ENCODE measurements around the gene MATCAP1.

The MATCAP1 gene

DNA sequence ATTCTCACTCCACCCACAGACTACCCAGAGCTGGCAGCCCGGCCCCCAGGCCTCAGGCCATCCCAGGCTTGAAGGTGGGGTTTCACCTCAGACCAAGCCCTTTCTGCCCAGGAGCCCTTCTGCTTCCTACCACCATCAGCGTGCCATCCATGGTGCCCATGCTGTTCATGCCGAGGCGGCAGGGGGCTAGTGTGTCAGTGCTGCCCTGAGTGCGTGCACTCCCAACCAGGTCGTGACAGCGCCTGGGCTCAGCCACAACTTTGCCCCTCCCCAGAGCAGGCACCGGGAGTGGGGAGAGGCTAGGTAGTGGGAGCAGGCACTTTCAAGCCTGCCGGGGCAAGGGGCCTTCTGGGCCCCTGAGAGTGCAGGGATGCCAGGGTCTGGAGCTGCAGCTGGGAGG, 41.4 kb downstream of the MATCAP1 start:
- H3K9me3 ChIP-seq (replicated peaks in 1 of 2; ENCODE audit: control insufficient read depth in 2 of 2, insufficient read depth in 1 of 2, low read depth in 1 of 2, low read length in 2 of 2): no peaks in the 10 kb centered on the region
- no peak overlapping the region for H4K91ac ChIP-seq (ENCODE audit: low read depth, low read length, poor library complexity)
- no peak overlapping the region for H3K27ac ChIP-seq (replicated peaks; ENCODE audit: low read length)
- H2BK120ac ChIP-seq (ENCODE audit: low read depth, low read length): no peak overlapping the region
- no peak overlapping the region for H2AFZ ChIP-seq (ENCODE audit: low read length)
- H3K4me1 ChIP-seq (ENCODE audit: control insufficient read depth in 2 of 2, insufficient read depth in 1 of 2, low read depth in 1 of 2, low read length in 2 of 2): no peaks in the 10 kb centered on the region
- H3K14ac ChIP-seq (ENCODE audit: low read length): no peak overlapping the region
- peaks cover 55 to 98% of the 10 kb centered on the region in 2 donors for H3K36me3 ChIP-seq (replicated peaks in 1 of 2; ENCODE audit: control insufficient read depth in 2 of 2, insufficient read depth in 2 of 2, low read length in 2 of 2)
- H3K4me2 ChIP-seq (ENCODE audit: insufficient read depth, low read length, poor library complexity, severe bottlenecking): no peak overlapping the region
- no peak overlapping the region for H3K4ac ChIP-seq (ENCODE audit: low read length)
- H3K79me1 ChIP-seq (ENCODE audit: low read depth, low read length): no peaks in the 10 kb centered on the region
- no peak overlapping the region for H2BK5ac ChIP-seq (ENCODE audit: low read length)
- H3K27me3 ChIP-seq (ENCODE audit: control insufficient read depth in 3 of 3, insufficient read depth in 3 of 3, low read depth in 1 of 3, low read length in 3 of 3): no peaks in the 10 kb centered on the region
- peak overlapping the region; percentile 6 for H3K9ac ChIP-seq (ENCODE audit: low read depth, low read length, poor library complexity)
- peak overlapping the region; percentile 56 for H3K23ac ChIP-seq (ENCODE audit: low read depth, low read length, poor library complexity)
- H2AK5ac ChIP-seq (ENCODE audit: low read depth, low read length): no peak overlapping the region
- H3K18ac ChIP-seq (ENCODE audit: low read length): no peak overlapping the region
- no CpG with 5 or more reads among the region's 9 CpGs for WGBS, 2 donors (ENCODE audit: extremely low coverage in 2 of 2, insufficient read length in 2 of 2, insufficient replicate concordance in 1 of 2)
- peak overlapping the region; percentile 25 for H2BK12ac ChIP-seq (ENCODE audit: low read length)
- no peak for DNase-seq (ENCODE audit: low spot score)
- H3K4me3 ChIP-seq (ENCODE audit: low read length in 2 of 2): no peak overlapping the region
- no peak overlapping the region for H2BK15ac ChIP-seq (ENCODE audit: low read length)
- H4K8ac ChIP-seq (ENCODE audit: low read depth, low read length): no peak overlapping the region

DNA sequence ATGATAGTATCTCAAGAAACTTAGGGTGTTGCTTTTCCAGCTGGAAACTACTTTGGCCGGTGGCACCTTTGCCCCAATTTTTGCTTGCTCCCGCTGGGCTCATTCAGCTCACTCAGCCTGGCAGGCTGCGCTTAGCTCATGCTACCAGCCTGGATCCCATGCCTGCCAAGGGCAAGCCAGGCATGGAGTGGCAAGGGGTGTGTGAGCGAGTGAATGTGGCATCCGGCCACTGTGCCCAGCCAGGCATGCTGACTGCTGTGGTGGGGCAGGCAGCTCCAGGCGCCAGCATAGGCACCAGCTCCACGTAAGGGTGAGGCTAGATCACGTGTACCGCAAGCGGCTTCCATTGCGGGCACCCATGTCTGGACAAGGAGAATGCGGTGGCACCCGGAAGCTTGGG, 42.4 kb downstream of the MATCAP1 start:
- Histone ChIP-seq H2BK15ac (ENCODE audit: low read length) (no peak overlapping the region), H3K4me3 (ENCODE audit: low read length in 2 of 2) (no peak overlapping the region), H3K4me1 (ENCODE audit: control insufficient read depth in 2 of 2, insufficient read depth in 1 of 2, low read depth in 1 of 2, low read length in 2 of 2) (no peaks in the 10 kb centered on the region), H3K23ac (ENCODE audit: low read depth, low read length, poor library complexity) (no peak overlapping the region), H2BK12ac (ENCODE audit: low read length) (no peak overlapping the region), H3K36me3 (replicated peaks in 1 of 2; ENCODE audit: control insufficient read depth in 2 of 2, insufficient read depth in 2 of 2, low read length in 2 of 2) (peaks cover 47 to 92% of the 10 kb centered on the region in 2 donors), H3K18ac (ENCODE audit: low read length) (no peak overlapping the region), H2BK5ac (ENCODE audit: low read length) (no peak overlapping the region), H3K9me3 (replicated peaks in 1 of 2; ENCODE audit: control insufficient read depth in 2 of 2, insufficient read depth in 1 of 2, low read depth in 1 of 2, low read length in 2 of 2) (no peaks in the 10 kb centered on the region), H4K91ac (ENCODE audit: low read depth, low read length, poor library complexity) (no peak overlapping the region), H4K8ac (ENCODE audit: low read depth, low read length) (no peak overlapping the region), H2BK120ac (ENCODE audit: low read depth, low read length) (no peak overlapping the region), H3K14ac (ENCODE audit: low read length) (no peak overlapping the region), H3K4me2 (ENCODE audit: insufficient read depth, low read length, poor library complexity, severe bottlenecking) (no peak overlapping the region), H3K27me3 (ENCODE audit: control insufficient read depth in 3 of 3, insufficient read depth in 3 of 3, low read depth in 1 of 3, low read length in 3 of 3) (no peaks in the 10 kb centered on the region), H3K79me1 (ENCODE audit: low read depth, low read length) (no peaks in the 10 kb centered on the region), H2AFZ (ENCODE audit: low read length) (no peak overlapping the region), H3K9ac (ENCODE audit: low read depth, low read length, poor library complexity) (no peak overlapping the region), H2AK5ac (ENCODE audit: low read depth, low read length) (no peak overlapping the region), H3K4ac (ENCODE audit: low read length) (no peak overlapping the region), H3K27ac (replicated peaks; ENCODE audit: low read length) (no peak overlapping the region)
- no peak for DNase-seq (ENCODE audit: low spot score)
- no CpG with 5 or more reads among the region's 13 CpGs for WGBS, 2 donors (ENCODE audit: extremely low coverage in 2 of 2, insufficient read length in 2 of 2, insufficient replicate concordance in 1 of 2)

DNA sequence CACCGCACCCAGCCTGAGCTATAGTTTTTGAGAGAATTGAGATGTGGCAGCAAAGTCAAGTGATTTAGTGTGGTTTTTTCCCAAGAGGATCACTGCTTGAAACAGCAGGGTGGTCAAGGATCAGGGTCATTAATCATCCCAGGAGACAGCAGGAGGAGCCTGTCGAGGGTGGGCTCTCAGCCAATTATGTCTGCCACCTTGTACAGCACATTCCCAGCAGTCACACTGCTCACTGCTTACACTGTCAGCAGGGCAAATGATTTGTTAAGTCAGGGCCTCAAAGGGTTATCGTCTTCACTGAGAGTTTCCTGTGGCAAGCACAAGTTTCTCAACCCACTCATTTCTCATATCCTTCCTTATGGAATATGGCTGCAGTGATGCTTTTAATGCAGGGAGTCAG, 46.2 kb downstream of the MATCAP1 start:
- Histone ChIP-seq H3K9ac (ENCODE audit: low read depth, low read length, poor library complexity) (no peak overlapping the region), H3K36me3 (replicated peaks in 1 of 2; ENCODE audit: control insufficient read depth in 2 of 2, insufficient read depth in 2 of 2, low read length in 2 of 2) (peaks cover 35 to 88% of the 10 kb centered on the region in 2 donors), H2BK15ac (ENCODE audit: low read length) (no peak overlapping the region), H3K4me1 (ENCODE audit: control insufficient read depth in 2 of 2, insufficient read depth in 1 of 2, low read depth in 1 of 2, low read length in 2 of 2) (no peaks in the 10 kb centered on the region), H3K4me2 (ENCODE audit: insufficient read depth, low read length, poor library complexity, severe bottlenecking) (no peak overlapping the region), H3K4me3 (ENCODE audit: low read length in 2 of 2) (no peak overlapping the region), H3K4ac (ENCODE audit: low read length) (no peak overlapping the region), H3K18ac (ENCODE audit: low read length) (no peak overlapping the region), H3K14ac (ENCODE audit: low read length) (no peak overlapping the region), H2AK5ac (ENCODE audit: low read depth, low read length) (no peak overlapping the region), H4K8ac (ENCODE audit: low read depth, low read length) (no peak overlapping the region), H3K27me3 (ENCODE audit: control insufficient read depth in 3 of 3, insufficient read depth in 3 of 3, low read depth in 1 of 3, low read length in 3 of 3) (no peaks in the 10 kb centered on the region), H3K23ac (ENCODE audit: low read depth, low read length, poor library complexity) (no peak overlapping the region), H4K91ac (ENCODE audit: low read depth, low read length, poor library complexity) (no peak overlapping the region), H2BK120ac (ENCODE audit: low read depth, low read length) (no peak overlapping the region), H2BK12ac (ENCODE audit: low read length) (no peak overlapping the region), H3K79me1 (ENCODE audit: low read depth, low read length) (no peaks in the 10 kb centered on the region), H2BK5ac (ENCODE audit: low read length) (no peak overlapping the region), H3K9me3 (replicated peaks in 1 of 2; ENCODE audit: control insufficient read depth in 2 of 2, insufficient read depth in 1 of 2, low read depth in 1 of 2, low read length in 2 of 2) (no peaks in the 10 kb centered on the region), H2AFZ (ENCODE audit: low read length) (no peak overlapping the region), H3K27ac (replicated peaks; ENCODE audit: low read length) (no peak overlapping the region)
- no CpG with 5 or more reads among the region's 3 CpGs for WGBS, 2 donors (ENCODE audit: extremely low coverage in 2 of 2, insufficient read length in 2 of 2, insufficient replicate concordance in 1 of 2)
- no peak for DNase-seq (ENCODE audit: low spot score)

DNA sequence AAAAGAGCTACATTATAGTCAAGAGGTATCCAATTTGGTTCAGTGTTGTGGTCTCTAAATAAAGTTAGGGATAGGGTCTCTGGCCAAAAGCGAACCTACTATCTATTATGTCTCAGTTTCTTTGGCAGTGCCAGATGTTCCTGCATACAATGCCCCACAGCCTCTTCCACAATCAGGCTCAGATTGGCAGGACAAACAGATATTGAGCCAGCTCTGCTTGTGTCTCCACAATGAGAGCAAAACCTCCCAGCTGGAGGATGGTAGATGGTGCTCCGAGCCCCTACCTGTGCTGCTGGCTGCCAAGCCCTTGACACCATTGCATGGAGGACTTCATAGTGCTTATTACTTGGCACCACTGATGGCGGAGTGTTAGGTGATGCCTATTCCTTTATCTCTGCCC, 54.3 kb downstream of the MATCAP1 start:
- Histone ChIP-seq H3K4me2 (ENCODE audit: insufficient read depth, low read length, poor library complexity, severe bottlenecking) (no peak overlapping the region), H3K27ac (replicated peaks; ENCODE audit: low read length) (no peak overlapping the region), H3K9ac (ENCODE audit: low read depth, low read length, poor library complexity) (no peak overlapping the region), H3K4me3 (ENCODE audit: low read length in 2 of 2) (no peak overlapping the region), H3K23ac (ENCODE audit: low read depth, low read length, poor library complexity) (no peak overlapping the region), H3K4ac (ENCODE audit: low read length) (no peak overlapping the region), H3K36me3 (replicated peaks in 1 of 2; ENCODE audit: control insufficient read depth in 2 of 2, insufficient read depth in 2 of 2, low read length in 2 of 2) (peaks cover 15 to 74% of the 10 kb centered on the region in 2 donors), H2AK5ac (ENCODE audit: low read depth, low read length) (no peak overlapping the region), H3K9me3 (replicated peaks in 1 of 2; ENCODE audit: control insufficient read depth in 2 of 2, insufficient read depth in 1 of 2, low read depth in 1 of 2, low read length in 2 of 2) (no peaks in the 10 kb centered on the region), H2BK5ac (ENCODE audit: low read length) (no peak overlapping the region), H4K8ac (ENCODE audit: low read depth, low read length) (no peak overlapping the region), H3K27me3 (ENCODE audit: control insufficient read depth in 3 of 3, insufficient read depth in 3 of 3, low read depth in 1 of 3, low read length in 3 of 3) (no peaks in the 10 kb centered on the region), H4K91ac (ENCODE audit: low read depth, low read length, poor library complexity) (no peak overlapping the region), H3K18ac (ENCODE audit: low read length) (no peak overlapping the region), H2BK15ac (ENCODE audit: low read length) (no peak overlapping the region), H2AFZ (ENCODE audit: low read length) (no peak overlapping the region), H2BK12ac (ENCODE audit: low read length) (no peak overlapping the region), H3K4me1 (ENCODE audit: control insufficient read depth in 2 of 2, insufficient read depth in 1 of 2, low read depth in 1 of 2, low read length in 2 of 2) (no peaks in the 10 kb centered on the region), H3K14ac (ENCODE audit: low read length) (no peak overlapping the region), H2BK120ac (ENCODE audit: low read depth, low read length) (no peak overlapping the region), H3K79me1 (ENCODE audit: low read depth, low read length) (no peaks in the 10 kb centered on the region)
- DNase-seq (ENCODE audit: low spot score): no peak
- no CpG with 5 or more reads among the region's 3 CpGs for WGBS, 2 donors (ENCODE audit: extremely low coverage in 2 of 2, insufficient read length in 2 of 2, insufficient replicate concordance in 1 of 2)
